ENCODE results near the gene NOXO1.
A peak's percentile ranks its signal among the peaks of the same experiment; 100 is the strongest.

- TF ChIP-seq CTCF (IDR thresholded peaks at IDR 0.05): 0 out of 2 replicates have a peak, but pooled peaks have one; percentile 15
- no peak for TF ChIP-seq EP300 (IDR thresholded peaks at IDR 0.05; ENCODE audit: borderline replicate concordance in 1 of 2, low read depth in 1 of 2, low read length in 1 of 2)
- no peak for TF ChIP-seq USF1 (IDR thresholded peaks at IDR 0.05; ENCODE audit: borderline replicate concordance, low read depth)
- TF ChIP-seq REST (IDR thresholded peaks at IDR 0.05; ENCODE audit: low read depth, low read length): no peak
- TF ChIP-seq EZH2phosphoT487 (IDR thresholded peaks at IDR 0.05; ENCODE audit: borderline replicate concordance, low read depth): no peak
- TF ChIP-seq POLR2AphosphoS5 (IDR thresholded peaks at IDR 0.05; ENCODE audit: low read depth, low read length): peak; percentile 87
Observed at GRCh38 chr16:1942810-1943726, 38.2 kb downstream of the NOXO1 start, which contains the start of gene MSRB1.
